ENCODE measurements around the gene FLOT2. TPM values are rescaled to one million over a fixed set of nuclear protein-coding genes. Genes with fewer than 3 reads are reported as not detected.
A peak's percentile ranks its signal among the peaks of the same experiment; 100 is the strongest.
"Not testable (repeated sequence)": the region's sequence is repeated elsewhere in the genome, so short reads cannot be mapped to it uniquely, and the experiment has no call there.

Gene FLOT2
- 100 to 1,000 TPM; 138 to 141 TPM for total RNA-seq

GRCh38 chr17:28896884-28897768, at the start of gene FLOT2:
TSS of gene FLOT2 (minus strand) at chr17:28897733. CDS start at chr17:28897574, 159 bp downstream.
- DNase-seq (peak; percentile 71 to 80), ATAC-seq (replicated peaks in 1 of 2) (peak; percentile 66 to 75)
- Mint-ChIP-seq H3K27ac (peak within 1 kb of the TSS; percentile 98), H3K36me3 (ENCODE audit: insufficient read depth in 2 of 2) (peaks cover 8 to 22% of the 10 kb centered on the region in 2 donors), H3K9me3 (peaks cover 0 to 2% of the 10 kb centered on the region in 2 donors), H3K4me3 (peak within 1 kb of the TSS; percentile 95 to 99), H3K4me1 (ENCODE audit: low read depth) (peaks cover 77% of the 10 kb centered on the region), H3K27me3 (ENCODE audit: low read depth) (no peaks in the 10 kb centered on the region)

- peaks cover 71% of the 10 kb centered on the region for H3K4me1 Mint-ChIP-seq (ENCODE audit: low read depth)
- ATAC-seq (replicated peaks in 1 of 2) (peak; percentile 4 to 34), DNase-seq (no peak)
- H3K36me3 Mint-ChIP-seq (ENCODE audit: insufficient read depth in 2 of 2): peaks cover 13 to 51% of the 10 kb centered on the region in 2 donors
- H3K4me3 Mint-ChIP-seq: peak overlapping the region; percentile 91 to 96
- H3K27me3 Mint-ChIP-seq (ENCODE audit: low read depth): no peaks in the 10 kb centered on the region
- peak overlapping the region; percentile 92 for H3K27ac Mint-ChIP-seq
- no peaks in the 10 kb centered on the region for H3K9me3 Mint-ChIP-seq
Observed at GRCh38 chr17:28946239-28946638, 48.7 kb upstream of the FLOT2 start.

GRCh38 chr17:28944862-28945741, 47.6 kb upstream of the FLOT2 start:
- peaks cover 83% of the 10 kb centered on the region for H3K4me1 Mint-ChIP-seq (ENCODE audit: low read depth)
- H3K9me3 Mint-ChIP-seq: no peaks in the 10 kb centered on the region
- DNase-seq (no peak), ATAC-seq (replicated peaks in 1 of 2) (no peak)
- no peaks in the 10 kb centered on the region for H3K27me3 Mint-ChIP-seq (ENCODE audit: low read depth)
- H3K4me3 Mint-ChIP-seq: peak overlapping the region; percentile 91 to 96
- peak overlapping the region; percentile 92 for H3K27ac Mint-ChIP-seq
- peaks cover 9 to 49% of the 10 kb centered on the region in 2 donors for H3K36me3 Mint-ChIP-seq (ENCODE audit: insufficient read depth in 2 of 2)

GRCh38 chr17:28944343-28944742, 46.8 kb upstream of the FLOT2 start:
- Mint-ChIP-seq H3K27ac (no peak overlapping the region), H3K27me3 (ENCODE audit: low read depth) (no peaks in the 10 kb centered on the region), H3K36me3 (ENCODE audit: insufficient read depth in 2 of 2) (peaks cover 9 to 53% of the 10 kb centered on the region in 2 donors), H3K9me3 (no peaks in the 10 kb centered on the region), H3K4me1 (ENCODE audit: low read depth) (peaks cover 89% of the 10 kb centered on the region), H3K4me3 (peak overlapping the region; percentile 6 to 10)
- ATAC-seq (replicated peaks in 1 of 2) (no peak), DNase-seq (no peak)

GRCh38 chr17:28942925-28943324, 45.4 kb upstream of the FLOT2 start:
- no peaks in the 10 kb centered on the region for H3K9me3 Mint-ChIP-seq
- no peak overlapping the region for H3K4me3 Mint-ChIP-seq
- no peaks in the 10 kb centered on the region for H3K27me3 Mint-ChIP-seq (ENCODE audit: low read depth)
- H3K36me3 Mint-ChIP-seq (ENCODE audit: insufficient read depth in 2 of 2): peaks cover 9 to 45% of the 10 kb centered on the region in 2 donors
- no peak overlapping the region for H3K27ac Mint-ChIP-seq
- DNase-seq: no peak
- no peak for ATAC-seq (replicated peaks in 1 of 2)
- H3K4me1 Mint-ChIP-seq (ENCODE audit: low read depth): peaks cover 92% of the 10 kb centered on the region

- Mint-ChIP-seq H3K9me3 (no peaks in the 10 kb centered on the region), H3K4me3 (peak overlapping the region in 1 of 2 donors; percentile 52)
- DNase-seq: no peak
Observed at GRCh38 chr17:28941251-28941650, 43.7 kb upstream of the FLOT2 start.

GRCh38 chr17:28940675-28941074, 43.1 kb upstream of the FLOT2 start:
- no peak overlapping the region for H3K27ac Mint-ChIP-seq
- peaks cover 6 to 37% of the 10 kb centered on the region in 2 donors for H3K36me3 Mint-ChIP-seq (ENCODE audit: insufficient read depth in 2 of 2)
- no peaks in the 10 kb centered on the region for H3K27me3 Mint-ChIP-seq (ENCODE audit: low read depth)
- ATAC-seq (replicated peaks in 1 of 2) (no peak), DNase-seq (no peak)
- H3K4me3 Mint-ChIP-seq: peak overlapping the region in 1 of 2 donors; percentile 52
- H3K4me1 Mint-ChIP-seq (ENCODE audit: low read depth): peaks cover 90% of the 10 kb centered on the region
- no peaks in the 10 kb centered on the region for H3K9me3 Mint-ChIP-seq

More at GRCh38 chr17:28941251-28941650, 43.7 kb upstream of the FLOT2 start:
- Mint-ChIP-seq H3K36me3 (ENCODE audit: insufficient read depth in 2 of 2) (peaks cover 9 to 38% of the 10 kb centered on the region in 2 donors), H3K27ac (no peak overlapping the region), H3K27me3 (ENCODE audit: low read depth) (no peaks in the 10 kb centered on the region), H3K4me1 (ENCODE audit: low read depth) (peaks cover 90% of the 10 kb centered on the region)
- ATAC-seq (replicated peaks in 1 of 2): no peak

GRCh38 chr17:28940142-28940541, 42.6 kb upstream of the FLOT2 start:
- Mint-ChIP-seq H3K4me1 (ENCODE audit: low read depth) (peaks cover 88% of the 10 kb centered on the region), H3K27me3 (ENCODE audit: low read depth) (no peaks in the 10 kb centered on the region), H3K27ac (peak overlapping the region; percentile 58), H3K4me3 (peak overlapping the region in 1 of 2 donors; percentile 52), H3K36me3 (ENCODE audit: insufficient read depth in 2 of 2) (peaks cover 5 to 35% of the 10 kb centered on the region in 2 donors), H3K9me3 (no peaks in the 10 kb centered on the region)
- DNase-seq: no peak
- peak in 1 of 2 donors; percentile 48 for ATAC-seq (replicated peaks in 1 of 2)

- Mint-ChIP-seq H3K27ac (peak overlapping the region; percentile 76), H3K4me1 (ENCODE audit: low read depth) (peaks cover 85% of the 10 kb centered on the region), H3K4me3 (no peak overlapping the region), H3K36me3 (ENCODE audit: insufficient read depth in 2 of 2) (peaks cover 2 to 30% of the 10 kb centered on the region in 2 donors), H3K27me3 (ENCODE audit: low read depth) (no peaks in the 10 kb centered on the region), H3K9me3 (no peaks in the 10 kb centered on the region)
- ATAC-seq (replicated peaks in 1 of 2) (no peak), DNase-seq (no peak)
Observed at GRCh38 chr17:28938552-28938951, 41.0 kb upstream of the FLOT2 start.

- Mint-ChIP-seq H3K4me1 (ENCODE audit: low read depth) (peaks cover 75% of the 10 kb centered on the region), H3K4me3 (peak overlapping the region in 1 of 2 donors; percentile 41), H3K27me3 (ENCODE audit: low read depth) (no peaks in the 10 kb centered on the region), H3K9me3 (no peaks in the 10 kb centered on the region), H3K27ac (no peak overlapping the region), H3K36me3 (ENCODE audit: insufficient read depth in 2 of 2) (peaks cover 0 to 23% of the 10 kb centered on the region in 2 donors)
- ATAC-seq (replicated peaks in 1 of 2) (no peak), DNase-seq (no peak)
Observed at GRCh38 chr17:28937044-28937729, 39.7 kb upstream of the FLOT2 start.

GRCh38 chr17:28935744-28936460, 38.4 kb upstream of the FLOT2 start:
- Mint-ChIP-seq H3K36me3 (ENCODE audit: insufficient read depth in 2 of 2) (peaks cover 0 to 21% of the 10 kb centered on the region in 2 donors), H3K27ac (peak overlapping the region; percentile 63), H3K27me3 (ENCODE audit: low read depth) (no peaks in the 10 kb centered on the region), H3K9me3 (no peaks in the 10 kb centered on the region), H3K4me3 (no peak overlapping the region), H3K4me1 (ENCODE audit: low read depth) (peaks cover 71% of the 10 kb centered on the region)
- DNase-seq (no peak), ATAC-seq (replicated peaks in 1 of 2) (no peak)

GRCh38 chr17:28934508-28934907, 37.0 kb upstream of the FLOT2 start:
- not testable (repeated sequence) for H3K9me3 Mint-ChIP-seq; H3K4me3 Mint-ChIP-seq; H3K27ac Mint-ChIP-seq; ATAC-seq (replicated peaks in 1 of 2); H3K27me3 Mint-ChIP-seq (ENCODE audit: low read depth); DNase-seq
- peaks cover 68% of the 10 kb centered on the region for H3K4me1 Mint-ChIP-seq (ENCODE audit: low read depth)
- H3K36me3 Mint-ChIP-seq (ENCODE audit: insufficient read depth in 2 of 2): peaks cover 8 to 24% of the 10 kb centered on the region in 2 donors

Measured in activated T-cell treated with anti-CD3 and anti-CD28 coated beads, Interleukin-2, amount 50 U/mL, for 72 hours (primary cell).